GM18951 (cell line): ENCODE measurements around the gene USP2.

ENCODE experiments used
- POLR2A ChIP-seq: IDR thresholded peaks from 4 replicates; pipeline ENCODE4 v1.6.1; 2011; ENCODE audit warnings: mild to moderate bottlenecking; ENCODE audit not compliant: insufficient read length, insufficient read depth; ENCODE audit errors: extremely low read depth
- in situ Hi-C: fragments of 300-500 bp; cut with MboI; formaldehyde crosslinking; loops from one replicate; pipeline ENCODE4 v1.12.0; 2022; ENCODE audit warnings: low sequenced_read_pairs, mixed read lengths, inconsistent platforms; ENCODE audit not compliant: unreplicated experiment

Gene USP2

GRCh38 chr11:119377961-119378667 is 3.4 kb downstream of the USP2 start:
- TF ChIP-seq POLR2A = no peak
- in situ Hi-C loops = no loop called here

- TF ChIP-seq POLR2A = no peak
- in situ Hi-C loops = no loop called here
These were observed 4.2 kb downstream of the USP2 start for GRCh38 chr11:119377112-119377901.

GRCh38 chr11:119376197-119376847 is 5.2 kb downstream of the USP2 start:
- no peak for TF ChIP-seq POLR2A
- in situ Hi-C loops = no loop called here

DNA sequence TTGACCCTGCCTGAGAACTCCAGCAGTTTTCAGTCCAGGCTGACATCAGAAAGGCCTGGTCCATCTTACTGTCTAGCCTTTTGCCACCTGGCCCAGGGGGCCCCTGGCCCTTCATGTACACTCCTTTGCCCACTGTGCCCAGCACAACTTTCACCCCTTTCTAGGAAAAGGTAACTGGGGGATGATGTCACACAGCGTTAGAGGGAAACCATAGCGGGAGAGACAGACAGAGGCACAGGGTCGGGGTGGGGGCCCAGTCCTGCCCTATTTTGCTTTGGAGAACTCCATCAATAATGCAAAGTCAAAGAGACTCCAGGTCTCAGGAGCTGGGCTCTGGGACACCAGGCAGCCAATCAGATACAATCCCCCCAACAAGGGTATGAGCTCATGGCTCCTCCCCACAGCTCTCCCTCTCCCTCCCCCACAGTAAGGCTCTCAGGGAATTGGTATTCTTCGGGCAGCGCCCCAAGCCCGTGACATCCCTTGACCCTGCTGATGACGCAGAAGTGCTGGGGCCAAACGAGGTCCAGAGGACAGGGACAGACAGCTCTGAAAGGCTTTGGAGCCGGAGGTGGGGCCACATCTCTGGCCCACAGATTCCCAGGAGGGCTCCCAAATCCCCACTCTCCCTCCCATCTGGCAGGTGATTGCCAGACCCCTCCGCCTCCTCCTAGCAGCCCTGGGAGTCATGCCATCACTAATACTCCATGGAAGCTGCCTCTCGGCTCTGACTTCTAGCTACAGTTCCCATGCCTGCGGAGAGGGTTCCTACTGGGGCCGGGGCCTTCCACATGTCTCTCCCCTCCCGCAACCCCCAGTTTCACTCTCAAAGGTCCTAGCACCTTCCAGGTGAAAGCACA is 5.9 kb downstream of the USP2 start:
- in situ Hi-C loops = no loop called here
- TF ChIP-seq POLR2A = no peak

DNA sequence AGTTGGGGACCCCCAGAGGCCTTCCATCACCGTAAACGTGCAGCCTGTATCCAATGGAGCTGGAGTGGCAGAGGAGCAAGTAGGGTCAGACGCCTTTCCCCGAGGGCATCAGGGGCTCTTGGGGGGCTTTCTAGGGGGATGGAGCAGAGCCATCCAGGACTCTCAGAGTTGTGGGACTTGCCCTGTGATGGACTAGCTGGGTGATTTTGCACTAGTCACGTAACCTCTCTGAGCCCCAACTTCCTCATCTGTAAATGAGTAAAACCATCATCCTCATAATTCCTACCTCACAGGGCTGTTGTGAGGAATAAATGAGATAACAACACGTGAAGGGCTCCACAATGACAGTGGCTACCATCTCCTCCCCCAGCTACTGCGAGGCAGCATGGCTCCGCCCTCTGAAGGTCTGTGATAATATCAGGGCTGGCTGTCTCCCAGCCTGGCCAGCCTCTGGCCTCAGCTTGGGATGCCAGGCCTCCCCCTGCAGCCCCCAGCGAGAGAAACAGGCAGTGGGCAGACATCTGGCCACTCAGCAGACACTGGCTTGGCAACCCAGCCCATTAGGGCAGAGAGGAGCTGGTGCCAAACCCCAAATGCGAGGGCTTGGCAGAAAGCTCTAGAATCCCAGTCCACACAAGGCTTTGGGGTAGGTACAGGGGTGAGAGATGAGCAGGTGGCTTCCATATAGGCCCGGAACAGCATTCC is 6.7 kb downstream of the USP2 start:
- in situ Hi-C loops = no loop called here

DNA sequence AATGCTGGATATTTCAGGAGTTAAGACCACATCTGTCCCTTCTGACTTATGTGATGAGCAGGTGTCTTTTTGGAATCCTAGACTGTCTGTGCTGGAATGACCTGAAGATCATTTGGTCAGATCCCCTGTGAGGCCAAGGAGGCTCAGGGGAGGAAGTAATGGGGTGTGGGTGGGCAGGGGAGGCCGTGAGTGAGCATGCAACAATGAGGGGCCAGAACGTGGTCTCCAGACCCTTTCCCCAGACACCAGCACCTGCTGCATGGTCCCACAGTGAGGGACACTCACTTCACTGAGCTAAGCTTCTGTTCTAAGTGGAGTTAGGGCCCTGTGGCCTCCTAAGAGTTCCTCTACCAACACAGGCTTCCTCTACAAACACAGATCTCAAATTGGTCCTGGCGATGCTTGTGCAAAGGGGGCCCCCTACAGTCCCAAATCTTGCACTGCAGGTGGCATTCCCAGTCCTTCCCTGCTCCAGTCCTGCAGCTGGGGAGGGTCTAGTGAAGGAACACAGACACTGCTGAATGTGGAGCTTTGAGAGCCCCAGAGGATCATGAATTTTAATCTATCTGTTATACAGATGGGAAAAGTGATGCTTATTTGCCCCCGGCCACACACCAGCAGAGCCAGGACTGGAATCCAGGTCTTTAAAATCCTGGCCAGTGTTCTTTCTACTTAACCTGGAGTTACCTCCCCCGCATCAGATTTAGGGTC is 7.4 kb downstream of the USP2 start:
- no peak for TF ChIP-seq POLR2A
- in situ Hi-C loops = no loop called here

More for the DNA sequence above, 6.7 kb downstream of the USP2 start:
- no peak for TF ChIP-seq POLR2A

GRCh38 chr11:119373059-119373920 is 8.2 kb downstream of the USP2 start:
- no peak for TF ChIP-seq POLR2A
- in situ Hi-C loops = no loop called here

- TF ChIP-seq POLR2A = no peak
These were observed 9.0 kb downstream of the USP2 start for GRCh38 chr11:119372260-119373058.

GRCh38 chr11:119371778-119372182 is 9.7 kb downstream of the USP2 start:
- in situ Hi-C loops = no loop called here
- TF ChIP-seq POLR2A = no peak

More at GRCh38 chr11:119372260-119373058, 9.0 kb downstream of the USP2 start:
- in situ Hi-C loops = no loop called here

DNA sequence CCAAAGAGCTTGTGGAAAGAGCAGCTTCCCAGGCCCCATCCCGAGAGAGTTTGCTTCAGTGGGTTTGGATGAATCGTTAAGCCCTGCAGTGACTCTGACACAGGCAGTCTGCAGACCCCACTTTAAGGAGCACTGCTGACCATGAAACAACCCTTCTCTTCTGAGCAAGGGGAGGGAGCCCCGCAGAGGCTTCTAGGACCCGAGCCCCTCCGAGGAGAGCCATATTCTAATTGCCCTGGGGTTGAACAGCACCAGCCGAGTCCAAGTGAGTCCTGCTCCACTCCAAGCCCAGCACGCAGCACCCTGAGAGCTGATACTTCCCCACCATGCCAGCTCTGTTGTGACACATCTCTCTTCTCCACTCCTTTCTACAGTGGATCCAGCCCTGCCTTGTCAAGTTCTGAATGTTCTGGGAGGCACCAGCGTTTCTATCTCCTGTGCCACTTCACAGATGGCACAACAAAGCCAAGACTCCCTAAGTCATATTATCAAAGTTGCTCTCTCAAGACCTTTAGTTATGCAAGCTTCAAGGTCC is 10.4 kb downstream of the USP2 start:
- no peak for TF ChIP-seq POLR2A
- in situ Hi-C loops = no loop called here
